HG03159 (cell line): ENCODE data around the gene CBLC.

ENCODE experiments used
- ATAC-seq: cut with Tn5 transposase; IDR thresholded peaks from one replicate; pipeline ENCODE4 v1.9.1; 2021; ENCODE audit warnings: mild to moderate bottlenecking, moderate library complexity; ENCODE audit not compliant: unreplicated experiment

CBLC gene, protein sequence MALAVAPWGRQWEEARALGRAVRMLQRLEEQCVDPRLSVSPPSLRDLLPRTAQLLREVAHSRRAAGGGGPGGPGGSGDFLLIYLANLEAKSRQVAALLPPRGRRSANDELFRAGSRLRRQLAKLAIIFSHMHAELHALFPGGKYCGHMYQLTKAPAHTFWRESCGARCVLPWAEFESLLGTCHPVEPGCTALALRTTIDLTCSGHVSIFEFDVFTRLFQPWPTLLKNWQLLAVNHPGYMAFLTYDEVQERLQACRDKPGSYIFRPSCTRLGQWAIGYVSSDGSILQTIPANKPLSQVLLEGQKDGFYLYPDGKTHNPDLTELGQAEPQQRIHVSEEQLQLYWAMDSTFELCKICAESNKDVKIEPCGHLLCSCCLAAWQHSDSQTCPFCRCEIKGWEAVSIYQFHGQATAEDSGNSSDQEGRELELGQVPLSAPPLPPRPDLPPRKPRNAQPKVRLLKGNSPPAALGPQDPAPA

DNA sequence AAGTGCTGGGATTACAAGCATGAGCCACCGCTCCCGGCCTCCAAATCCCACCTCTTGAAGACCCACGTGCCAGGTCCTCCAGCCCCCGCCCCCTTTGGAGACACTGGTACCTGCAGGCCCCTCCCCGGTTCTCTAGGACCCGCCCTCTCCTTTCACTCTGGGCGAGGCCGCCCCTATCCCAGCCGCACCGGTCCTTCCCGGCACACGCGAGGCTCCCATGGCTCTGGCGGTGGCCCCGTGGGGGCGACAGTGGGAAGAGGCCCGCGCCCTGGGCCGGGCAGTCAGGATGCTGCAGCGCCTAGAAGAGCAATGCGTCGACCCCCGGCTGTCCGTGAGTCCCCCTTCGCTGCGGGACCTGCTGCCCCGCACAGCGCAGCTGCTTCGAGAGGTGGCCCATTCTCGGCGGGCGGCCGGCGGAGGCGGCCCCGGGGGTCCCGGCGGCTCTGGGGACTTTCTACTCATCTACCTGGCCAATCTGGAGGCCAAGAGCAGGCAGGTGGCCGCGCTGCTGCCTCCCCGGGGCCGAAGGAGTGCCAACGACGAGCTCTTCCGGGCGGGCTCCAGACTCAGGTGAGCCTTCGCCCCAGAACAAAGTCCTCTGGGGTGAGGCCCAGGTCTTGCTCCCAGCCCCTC lies at the start of gene CBLC:
Gene CBLC, plus strand, starts transcription at position 176 of the 633 bp plus-strand sequence. Its CDS starts 42 bp downstream, at position 218.
- no peak for ATAC-seq

DNA sequence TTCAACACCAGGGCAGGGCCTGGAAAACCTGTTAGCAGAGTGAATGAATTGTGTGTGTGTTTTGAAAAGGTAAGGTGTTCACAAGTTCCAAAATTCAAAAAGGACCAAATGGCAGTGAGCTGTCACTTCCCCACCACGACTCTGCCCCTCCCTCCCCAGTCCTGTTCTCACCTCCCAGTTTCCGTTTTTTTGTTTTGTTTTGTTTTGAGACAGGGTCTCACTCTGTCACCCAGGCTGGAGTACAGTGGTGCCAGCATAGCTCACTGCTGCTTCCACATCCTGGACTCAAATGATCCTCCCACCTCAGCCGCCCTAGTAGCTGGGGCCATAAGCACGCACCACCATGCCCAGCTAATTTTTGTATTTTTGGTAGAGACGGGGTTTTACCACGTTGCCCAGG lies 49.5 kb upstream of the CBLC start:
- ATAC-seq, result no peak

DNA sequence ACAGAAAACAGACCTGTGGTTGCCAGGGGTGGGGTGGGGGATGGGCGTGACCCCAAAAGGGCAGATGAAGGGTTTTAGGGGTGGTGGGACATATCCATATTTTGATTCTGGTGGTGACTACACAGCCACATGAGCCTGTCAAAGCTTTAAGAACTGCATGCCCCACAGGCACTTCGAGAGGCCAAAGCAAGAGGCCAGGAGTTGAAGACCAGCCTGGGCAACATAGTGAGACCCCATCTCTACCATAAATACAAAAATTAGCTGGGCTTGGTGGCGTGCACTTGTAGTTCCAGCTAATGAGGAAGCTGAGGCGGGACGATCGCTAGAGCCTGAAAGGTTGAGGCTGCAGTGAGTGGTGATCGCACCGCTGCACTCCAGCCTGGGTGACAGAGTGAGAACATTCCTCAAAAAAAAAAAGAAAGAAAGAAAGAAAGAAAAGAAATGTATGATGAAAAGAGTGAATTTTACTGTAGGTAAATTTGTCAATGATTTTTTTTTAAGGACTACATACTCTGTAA lies 48.1 kb upstream of the CBLC start:
- ATAC-seq, result no peak

DNA sequence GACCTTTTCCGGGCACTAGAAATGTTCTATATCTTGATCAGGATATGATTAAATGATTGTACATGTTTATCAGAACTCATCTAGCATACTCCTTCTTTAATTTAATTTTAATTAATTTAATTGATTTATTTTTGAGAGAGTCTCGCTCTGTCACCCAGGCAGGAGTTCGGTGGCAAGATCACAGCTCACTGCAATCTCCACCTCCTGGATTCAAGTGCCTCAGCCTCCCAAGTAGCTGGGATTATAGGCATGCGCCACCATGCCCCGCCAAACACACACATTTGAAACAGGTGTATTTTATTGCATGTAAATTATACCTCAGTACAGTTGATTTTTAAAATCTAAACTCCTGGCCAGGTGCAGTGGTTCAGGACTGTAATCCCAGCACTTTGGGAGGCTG lies 46.6 kb upstream of the CBLC start:
- no peak for ATAC-seq

DNA sequence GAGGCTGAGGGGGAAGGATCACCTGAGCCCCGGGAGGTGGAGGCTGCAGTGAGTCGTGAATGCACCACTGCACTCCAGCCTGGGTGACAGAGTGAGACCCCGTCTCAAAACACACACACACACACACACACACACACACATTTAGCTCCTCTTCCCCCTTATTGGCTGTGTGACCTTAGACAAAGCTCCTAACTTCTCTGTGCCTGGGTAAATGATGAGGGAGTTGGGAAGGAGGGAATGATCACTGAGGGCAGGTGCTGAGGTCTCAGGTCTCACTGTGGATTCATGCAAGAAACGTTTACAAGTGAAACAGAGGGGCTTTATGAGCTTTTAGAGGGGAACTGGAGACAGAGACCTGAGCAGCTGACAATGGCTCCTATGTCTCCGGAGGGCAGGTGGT lies 46.1 kb upstream of the CBLC start:
- ATAC-seq, result no peak

DNA sequence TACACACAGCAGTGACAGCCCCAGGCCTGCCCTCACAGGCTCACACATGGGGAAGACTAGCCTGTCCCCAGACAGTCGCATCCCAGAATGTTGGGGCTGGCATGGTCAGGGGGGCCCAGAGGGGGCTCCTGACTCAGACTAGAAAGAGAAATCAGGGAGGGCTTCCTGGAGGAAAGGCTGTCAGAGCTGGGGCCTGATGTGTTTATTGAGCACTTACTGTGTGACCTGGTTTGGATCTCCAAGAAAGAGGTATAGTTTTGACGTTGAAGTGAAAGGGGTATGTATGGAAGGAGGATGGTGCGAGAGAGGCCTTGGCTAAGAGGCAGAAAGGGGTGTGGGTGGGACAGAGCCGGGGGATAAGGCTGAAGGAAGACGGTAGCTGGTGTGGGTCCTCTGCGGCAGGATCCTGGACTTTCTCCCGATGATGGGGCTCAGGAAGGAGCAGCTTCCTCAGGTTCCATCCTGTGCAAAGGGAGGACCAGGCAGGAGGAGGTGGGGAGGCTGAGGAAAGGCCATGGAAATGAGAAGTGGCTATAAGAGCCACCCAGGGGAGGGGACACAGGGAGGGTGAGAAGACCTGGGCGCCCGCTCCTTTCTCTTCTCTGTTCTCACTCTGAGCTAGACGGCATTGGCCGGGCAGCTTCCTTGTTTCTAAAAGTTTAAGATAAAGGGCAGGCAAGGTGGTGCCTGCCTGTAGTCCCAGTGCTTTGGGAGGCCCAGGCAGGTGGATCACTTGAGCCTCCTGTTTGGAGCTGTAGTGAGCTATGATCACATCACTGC lies 45.3 kb upstream of the CBLC start:
- no peak for ATAC-seq

DNA sequence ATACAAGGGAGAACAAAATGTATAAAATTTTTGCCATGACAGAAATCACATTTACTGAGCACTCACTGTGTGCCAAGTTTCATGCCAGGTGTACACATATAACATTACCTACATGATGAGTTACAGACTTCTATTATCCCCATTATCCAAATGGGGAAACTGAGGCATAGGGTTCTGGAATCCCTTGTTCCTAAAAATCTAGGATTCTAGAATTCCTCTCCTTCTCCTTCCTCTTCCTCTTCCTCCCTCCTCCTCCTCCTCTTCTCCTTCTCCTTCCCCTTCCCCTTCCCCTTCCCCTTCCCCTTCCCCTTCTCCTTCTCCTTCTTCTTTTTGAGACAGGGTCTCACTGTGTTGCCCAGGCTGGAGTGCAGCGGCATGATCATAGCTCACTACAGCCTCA lies 43.3 kb upstream of the CBLC start:
- ATAC-seq, result no peak

DNA sequence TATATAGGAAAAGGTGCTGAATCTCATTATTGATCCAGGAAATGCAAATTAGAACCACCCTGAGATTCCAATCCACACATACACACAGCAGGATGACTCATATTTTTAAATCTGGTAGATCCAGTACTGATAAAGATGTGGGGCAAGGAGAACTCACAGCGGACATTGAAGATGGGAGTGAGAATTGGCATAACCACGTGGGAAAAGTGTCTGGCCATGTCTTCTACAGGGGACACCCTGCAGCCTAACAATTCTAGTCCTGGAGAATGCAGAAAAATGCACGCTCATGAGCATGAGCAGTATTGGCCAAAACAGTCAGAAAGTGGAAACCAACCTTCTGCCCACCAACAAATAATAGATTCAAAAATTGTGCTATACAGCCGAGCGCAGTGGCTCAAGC lies 42.7 kb upstream of the CBLC start:
- ATAC-seq, result no peak

DNA sequence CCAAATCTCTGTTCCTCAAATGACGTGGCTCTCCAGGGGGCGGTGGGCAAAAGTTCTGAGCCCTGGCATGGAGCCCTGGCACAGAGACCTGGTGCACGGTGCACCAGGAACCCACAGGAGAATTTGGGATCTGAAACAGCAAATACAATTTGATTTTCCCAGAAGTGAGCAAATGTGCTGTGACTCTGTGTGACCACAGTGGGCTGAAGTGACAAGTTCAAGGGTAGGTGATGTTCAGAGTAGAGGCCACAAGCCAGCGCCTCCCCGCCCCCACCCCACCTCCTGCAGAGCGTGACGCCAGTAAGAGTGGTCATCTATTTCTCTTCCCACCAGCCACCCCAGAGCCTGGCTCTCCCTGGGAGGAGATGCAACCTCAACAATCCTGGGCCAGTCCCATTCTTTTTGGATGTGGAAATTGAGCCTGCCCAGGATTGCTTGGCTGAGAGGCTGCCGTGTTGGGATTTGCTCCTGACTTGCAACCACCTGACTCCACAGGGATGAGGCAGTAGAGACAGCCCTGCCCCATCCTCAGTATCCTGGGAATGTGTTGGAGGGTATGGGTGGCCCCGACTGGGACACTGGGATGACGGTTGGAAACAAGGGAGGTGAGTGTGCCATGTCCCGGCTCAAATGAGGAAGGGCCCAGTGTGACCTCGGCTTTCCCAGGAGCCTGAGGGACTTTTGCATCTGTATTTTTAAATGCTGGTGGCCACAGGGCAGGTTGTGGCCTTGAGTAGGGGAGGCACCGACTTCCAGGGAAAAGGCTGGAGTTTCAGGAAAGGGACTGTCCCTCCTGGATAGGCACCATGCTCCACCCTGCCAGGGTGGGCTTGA lies 40.2 kb upstream of the CBLC start:
- no peak for ATAC-seq

DNA sequence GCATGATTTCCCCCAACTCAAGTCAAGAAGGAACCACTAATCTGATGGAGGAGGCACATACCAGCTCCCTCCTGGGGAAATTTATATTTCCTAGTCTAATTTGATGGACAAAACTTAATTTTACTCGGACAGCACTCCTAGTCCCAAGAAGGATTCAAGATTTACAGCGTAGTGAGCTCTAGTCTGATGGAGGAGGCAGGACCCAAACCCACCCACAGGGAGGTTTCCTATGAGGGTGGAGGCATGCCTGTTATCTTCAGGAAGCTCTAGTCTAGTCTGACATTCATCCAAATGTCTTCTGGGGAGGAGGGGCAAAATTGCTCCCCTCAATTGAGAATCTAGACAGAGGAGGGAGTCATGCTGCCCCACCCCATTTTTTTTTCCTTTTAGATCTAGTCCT lies 39.6 kb upstream of the CBLC start:
- ATAC-seq, result no peak

DNA sequence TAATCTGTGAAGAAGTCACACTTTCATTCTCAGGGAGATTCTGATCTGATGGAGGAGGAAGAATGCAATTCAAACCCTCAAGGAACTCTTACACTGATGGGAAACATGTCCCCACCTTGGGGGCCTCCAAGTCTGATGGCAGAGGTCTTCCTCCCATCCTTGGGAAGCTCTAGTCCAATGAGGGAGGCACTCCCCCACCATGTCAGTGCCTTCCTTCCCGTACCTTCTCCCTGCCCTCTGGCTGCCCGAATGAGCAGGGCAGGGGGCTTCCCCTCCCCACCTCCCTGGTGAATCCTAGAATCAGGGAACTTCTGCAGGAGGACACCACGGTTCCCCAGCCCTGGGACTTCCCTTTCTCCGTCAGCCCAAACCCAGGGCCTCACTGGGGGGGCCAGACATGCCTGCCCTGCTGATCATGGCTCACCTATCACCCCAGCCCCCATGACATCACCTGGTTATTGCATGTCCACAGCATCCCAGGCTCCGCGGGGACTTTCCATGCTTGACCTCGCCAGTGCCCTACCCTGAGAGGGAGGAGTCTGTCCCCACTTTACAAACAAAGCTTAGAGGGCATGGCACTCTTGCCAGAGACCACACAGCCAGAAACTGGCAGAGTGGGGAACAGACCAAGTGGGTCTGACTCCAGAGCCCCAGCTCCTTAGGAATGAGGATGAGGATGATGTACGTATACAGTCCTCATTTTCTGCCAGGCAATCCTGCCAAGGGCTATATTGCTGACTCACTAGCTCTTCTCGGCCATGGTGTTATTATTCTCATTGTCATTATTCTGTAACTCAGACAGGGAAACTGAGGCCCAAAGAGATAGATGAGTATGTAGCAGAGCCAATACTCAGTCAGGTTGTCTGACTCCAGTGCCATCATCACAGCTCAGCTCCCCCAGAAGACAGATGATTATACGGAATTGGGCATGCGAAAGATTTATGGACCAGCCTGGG lies 38.8 kb upstream of the CBLC start:
- no peak for ATAC-seq

DNA sequence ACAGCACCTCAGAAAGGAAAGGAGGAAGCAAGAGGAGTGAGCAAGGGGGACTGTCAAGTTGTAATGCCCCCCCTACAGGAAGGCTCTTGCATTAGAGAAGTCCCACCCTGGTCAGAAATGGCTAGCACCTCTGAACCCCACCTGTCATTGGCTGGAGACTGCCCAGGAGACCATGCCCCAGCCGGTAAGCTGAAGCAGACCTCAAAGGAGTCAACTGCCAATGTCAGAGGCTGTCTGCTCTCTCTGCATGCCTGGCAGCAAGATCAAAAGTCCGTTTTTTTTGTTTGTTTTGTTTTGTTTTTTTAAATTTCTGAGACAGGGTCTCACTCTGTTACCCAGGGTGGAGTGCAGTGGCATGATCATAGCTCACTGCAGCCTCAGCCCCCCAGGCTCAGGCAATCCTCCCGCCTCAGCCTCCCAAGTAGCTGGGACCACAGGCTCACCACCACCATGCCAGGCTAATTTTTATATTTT lies 37.3 kb upstream of the CBLC start:
- ATAC-seq, result no peak

DNA sequence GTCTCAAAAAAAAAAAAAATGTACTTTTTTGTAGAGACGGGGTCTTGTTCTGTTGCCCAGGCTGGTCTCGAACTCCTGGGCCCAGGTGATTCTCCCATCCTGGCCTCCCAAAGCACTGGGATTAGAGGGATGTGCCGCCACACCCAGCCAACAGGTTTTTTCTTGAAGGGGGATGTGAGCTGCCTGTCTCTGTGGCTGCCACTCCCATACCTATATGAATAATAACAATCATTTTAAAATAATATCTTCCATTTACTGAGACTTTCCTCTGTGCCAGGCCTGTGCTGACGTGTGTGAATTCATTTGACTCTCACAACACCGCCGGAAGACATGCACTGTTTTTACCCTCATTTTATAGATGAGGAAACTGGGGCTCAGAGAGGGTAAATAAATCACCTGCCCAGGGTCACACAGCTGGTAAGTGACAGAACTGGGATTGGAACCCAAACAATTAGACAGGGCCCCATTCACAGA lies 36.4 kb upstream of the CBLC start:
- no peak for ATAC-seq

DNA sequence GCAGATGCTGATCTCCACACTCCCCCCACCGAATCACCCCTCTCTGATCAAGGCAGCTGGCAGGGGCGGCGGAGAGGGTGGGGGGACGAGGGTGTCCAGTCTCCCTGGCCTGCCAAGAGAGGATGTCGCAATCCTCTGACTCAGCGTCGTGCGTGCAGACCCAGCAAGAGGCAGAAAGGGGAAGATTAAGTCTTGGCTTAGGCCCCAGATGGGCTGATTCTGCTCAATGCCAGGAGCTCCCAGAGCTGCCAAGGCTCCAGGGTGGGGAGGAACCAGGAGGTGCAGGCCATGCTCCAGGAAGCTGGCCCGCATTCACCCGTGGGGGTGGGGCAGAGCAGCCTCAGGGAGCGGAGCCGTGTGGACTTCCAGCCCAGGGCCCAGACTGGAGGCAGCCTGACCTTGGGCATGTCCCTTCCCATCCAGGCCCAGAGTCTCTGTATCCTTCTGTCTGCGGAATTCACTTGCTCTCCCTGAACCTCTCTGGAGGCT lies 35.8 kb upstream of the CBLC start:
- ATAC-seq, result no peak

DNA sequence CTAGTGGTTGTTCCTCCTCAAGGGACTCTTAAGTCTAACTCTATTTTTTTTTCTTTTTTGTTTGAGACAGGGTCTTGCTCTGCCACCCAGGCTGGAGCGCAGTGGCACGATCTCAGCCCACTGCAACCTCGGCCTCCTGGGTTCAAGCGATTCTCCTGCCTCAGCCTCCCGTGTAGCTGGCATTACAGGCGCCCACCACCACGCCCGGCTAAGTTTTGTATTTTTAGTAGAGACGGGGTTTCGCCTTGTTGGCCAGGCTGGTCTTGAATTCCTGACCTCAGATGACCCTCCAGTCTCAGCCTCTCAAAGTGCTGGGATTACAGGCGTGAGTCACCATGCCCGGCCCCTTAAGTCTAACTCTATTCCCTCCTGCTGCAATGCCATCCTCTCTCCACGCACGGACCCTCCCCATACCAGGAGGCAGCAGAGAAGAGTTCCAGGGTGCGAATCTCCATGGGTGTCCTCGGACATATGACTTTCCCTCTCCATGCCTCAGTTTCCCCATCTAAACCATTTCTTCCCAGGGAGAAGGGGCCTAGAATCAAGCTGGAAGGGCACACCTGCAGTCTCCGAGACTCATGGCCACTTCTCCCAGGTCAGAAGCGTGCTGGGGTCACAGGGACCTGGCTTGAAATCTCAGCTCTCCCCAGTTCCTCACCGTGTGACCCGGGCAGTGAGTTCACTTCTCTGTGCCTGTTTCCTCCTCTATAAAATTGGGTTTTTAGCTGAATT lies 35.2 kb upstream of the CBLC start:
- no peak for ATAC-seq

DNA sequence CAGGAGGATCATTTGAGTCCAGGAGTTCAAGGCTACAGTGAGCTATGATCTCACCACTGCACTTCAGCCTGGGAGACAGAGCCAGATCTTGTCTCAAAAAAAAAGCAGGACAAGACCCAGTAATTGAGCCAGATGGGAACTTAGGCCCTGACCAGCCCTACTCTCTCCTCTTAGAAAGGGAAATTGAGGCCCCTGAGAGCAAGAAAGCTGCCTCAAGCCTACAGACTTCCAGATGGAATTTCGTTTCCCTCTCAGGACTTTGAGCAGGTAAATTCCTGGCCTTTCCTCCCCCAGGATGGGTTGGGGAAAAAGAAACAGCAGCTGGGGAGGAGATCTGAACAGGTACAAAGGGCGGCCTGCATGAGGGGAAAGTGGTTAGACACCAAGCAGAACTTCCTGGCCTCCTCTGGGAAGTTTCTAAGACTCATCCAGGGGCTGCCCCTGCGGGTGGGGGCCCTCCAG lies 32.8 kb upstream of the CBLC start:
- no peak for ATAC-seq

DNA sequence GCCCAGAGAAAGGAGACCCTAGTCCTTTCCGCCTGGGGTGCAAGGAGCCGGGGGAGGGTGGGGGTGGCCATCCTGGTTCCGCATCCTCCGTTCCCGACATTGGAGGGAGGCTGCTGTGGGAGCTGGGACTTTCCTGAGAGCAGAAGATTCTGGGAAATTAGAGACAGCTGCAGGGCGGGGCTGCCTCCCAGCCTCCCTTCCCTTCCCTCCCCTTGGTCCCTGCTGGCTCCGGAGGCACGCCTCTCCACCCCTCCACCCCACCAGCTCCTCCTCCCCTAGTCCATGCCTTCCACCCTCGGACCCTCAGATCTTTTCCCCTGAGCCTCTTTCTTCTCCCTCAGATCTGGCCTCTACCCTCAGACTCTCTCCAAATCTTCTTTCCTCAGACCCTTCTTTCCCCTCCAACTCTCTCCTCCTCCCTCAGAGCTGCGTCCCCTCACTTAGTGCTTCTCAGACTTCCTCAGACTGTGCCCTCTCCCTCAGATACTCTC lies 32.3 kb upstream of the CBLC start:
- ATAC-seq, result no peak
